Activated CD8-positive, alpha-beta memory T cell treated with anti-CD3 and anti-CD28 coated beads, Interleukin-2, amount 50 U/mL, for 48 hours (primary cell): ENCODE data around the gene AHCYL2.
"Not testable (repeated sequence)": the region's sequence is repeated elsewhere in the genome, so short reads cannot be mapped to it uniquely, and the experiment has no call there.

Source experiments
- DNase-seq: peaks from one replicate; pipeline ENCODE4 v3.0.0-alpha.2; 2020

Gene AHCYL2

DNA sequence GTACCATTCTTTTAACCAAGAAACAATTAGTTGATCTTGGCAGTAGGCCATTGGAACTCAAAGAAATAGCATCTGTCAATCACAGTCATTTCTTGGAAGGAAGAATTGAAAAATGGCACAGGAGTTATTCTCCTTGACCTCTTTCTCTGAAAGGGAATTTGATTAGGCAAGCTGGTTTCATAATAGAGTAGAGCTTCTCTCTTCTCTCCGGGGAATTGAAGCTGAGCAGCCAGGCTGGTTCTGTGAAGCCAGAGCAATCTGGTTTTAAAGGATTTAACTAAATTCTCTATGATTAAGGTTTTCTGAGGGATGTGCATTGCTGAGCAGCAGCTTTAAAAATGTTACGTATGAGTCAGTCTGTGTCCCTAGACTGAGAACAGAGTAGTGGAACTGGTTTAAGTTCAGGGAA lies 70.2 kb downstream of the AHCYL2 start:
- DNase-seq, result no peak

GRCh38 chr7:129298268-129298893 lies 73.6 kb downstream of the AHCYL2 start:
- DNase-seq, result peak; percentile 58

DNA sequence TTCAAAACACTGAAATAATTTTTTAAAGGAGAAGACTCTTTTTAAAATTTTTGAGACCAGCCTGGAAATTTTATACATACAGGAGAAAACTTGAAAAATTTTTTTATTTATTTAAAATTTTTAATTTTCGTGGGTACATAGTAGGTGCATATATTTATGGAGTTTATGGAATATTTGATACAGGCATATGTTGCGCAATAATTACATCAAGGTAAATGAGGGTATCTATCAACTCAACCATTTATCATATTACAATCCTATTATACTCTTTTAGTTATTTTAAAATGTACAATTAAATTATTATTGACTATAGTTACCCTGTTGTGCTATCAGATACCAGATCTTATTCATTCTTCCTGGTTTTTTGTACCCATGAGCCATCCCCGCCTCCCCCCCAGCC lies 75.1 kb downstream of the AHCYL2 start:
- DNase-seq, result no peak

DNA sequence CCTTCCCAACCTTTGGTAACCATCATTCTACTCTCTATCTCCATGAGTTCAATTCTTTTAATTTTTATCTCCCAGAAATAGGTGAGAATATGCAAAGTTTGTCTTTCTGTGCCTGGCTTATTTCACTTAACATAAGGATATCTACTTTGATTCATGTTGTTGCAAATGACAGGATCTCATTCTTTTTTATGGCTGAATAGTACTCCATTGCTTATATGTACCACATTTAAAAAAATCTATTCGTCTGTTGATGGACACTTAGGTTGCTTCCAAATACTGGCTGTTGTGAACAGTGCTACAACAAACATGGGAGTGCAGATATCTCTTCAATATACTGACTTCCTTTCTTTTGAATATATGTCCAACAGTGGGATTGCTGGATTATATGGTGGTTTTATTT lies 75.5 kb downstream of the AHCYL2 start:
- DNase-seq, result not testable (repeated sequence)

GRCh38 chr7:129307592-129307991 lies 82.8 kb downstream of the AHCYL2 start:
- no peak for DNase-seq

GRCh38 chr7:129308047-129308446 lies 83.2 kb downstream of the AHCYL2 start:
- no peak for DNase-seq

- DNase-seq, result no peak
Measured at GRCh38 chr7:129311429-129311828, 86.6 kb downstream of the AHCYL2 start.

- no peak for DNase-seq
Measured at GRCh38 chr7:129313282-129313681, 88.5 kb downstream of the AHCYL2 start.

- no peak for DNase-seq
Measured at GRCh38 chr7:129315960-129316359, 91.1 kb downstream of the AHCYL2 start.

- DNase-seq, result no peak
Measured at GRCh38 chr7:129317450-129317849, 92.6 kb downstream of the AHCYL2 start.

DNA sequence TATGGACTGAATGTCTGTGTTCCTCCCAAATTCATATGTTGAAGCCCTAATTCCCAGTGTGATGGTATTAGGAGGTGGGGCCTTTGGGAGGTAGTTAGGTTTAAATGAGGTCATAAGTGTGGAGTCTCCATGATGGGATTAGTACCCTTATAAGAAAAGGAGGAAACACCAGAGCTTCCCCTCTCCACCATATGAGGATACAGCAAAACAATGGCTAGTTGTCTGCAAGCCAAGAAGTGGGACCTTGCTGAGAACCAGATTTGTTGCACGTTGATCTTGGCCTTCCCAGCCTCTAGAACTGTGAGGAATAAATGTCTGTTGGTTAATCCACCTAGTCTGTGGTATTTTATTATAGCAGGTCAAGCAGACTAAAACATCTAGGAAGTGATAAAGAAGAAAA lies 102.2 kb downstream of the AHCYL2 start:
- DNase-seq, result no peak

DNA sequence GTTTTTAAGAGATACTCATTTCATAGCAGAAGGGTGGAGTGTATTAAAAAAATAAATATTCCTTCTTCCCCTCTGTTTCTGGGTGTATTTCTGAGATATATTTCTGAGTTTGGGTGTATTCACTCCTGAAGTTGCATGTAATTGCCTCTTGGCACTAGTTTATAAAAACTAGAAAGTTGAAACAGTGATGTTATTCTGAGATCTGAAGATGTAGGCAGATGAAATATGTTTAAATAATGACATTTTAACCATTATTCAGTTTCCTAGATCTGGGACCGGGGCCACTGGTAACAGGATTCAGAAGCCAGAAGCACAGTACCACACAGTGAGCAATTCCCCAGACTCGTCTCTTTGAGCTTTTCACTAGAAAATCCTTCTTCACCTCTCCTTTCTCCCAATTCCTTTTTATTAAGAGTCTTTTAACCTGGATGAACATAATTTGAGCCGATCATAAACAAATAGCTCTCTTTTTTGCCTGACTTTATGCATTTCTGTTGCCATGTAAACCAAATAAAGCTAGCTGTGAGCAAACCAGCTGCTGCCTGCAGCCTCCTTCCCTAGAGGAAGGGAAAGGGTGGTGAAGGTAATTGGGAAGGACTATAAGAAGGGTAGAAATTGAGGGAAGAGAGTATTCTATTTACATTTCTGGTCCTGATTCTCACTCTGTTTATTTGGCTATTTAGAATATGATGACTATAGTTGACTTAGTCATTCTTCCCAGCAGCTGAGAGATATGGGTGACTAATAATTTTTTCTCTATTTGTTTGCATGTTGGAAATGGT lies 107.6 kb downstream of the AHCYL2 start:
- no peak for DNase-seq

DNA sequence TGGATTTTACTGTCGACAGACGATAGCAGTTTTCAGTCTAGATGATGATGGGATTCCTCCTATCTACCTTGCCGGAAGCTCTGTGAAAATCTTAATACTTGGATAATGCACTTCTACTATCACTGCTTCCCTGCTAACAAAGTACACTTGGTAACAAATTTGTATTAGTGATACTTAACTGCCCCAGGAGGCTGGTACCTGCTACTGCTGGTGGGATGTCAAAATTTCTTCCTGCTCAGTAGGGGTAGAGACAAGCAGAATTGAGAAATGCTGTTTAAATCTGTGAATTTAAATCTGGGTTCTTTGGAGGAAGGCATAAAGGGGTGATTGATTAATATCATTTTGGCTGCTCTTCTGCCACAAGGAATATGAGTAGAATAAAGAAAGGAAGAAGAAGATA lies 109.6 kb downstream of the AHCYL2 start:
- DNase-seq, result no peak

- no peak for DNase-seq
Measured at GRCh38 chr7:129338450-129338849, 113.6 kb downstream of the AHCYL2 start.

- DNase-seq, result no peak
Measured at GRCh38 chr7:129341212-129341611, 116.4 kb downstream of the AHCYL2 start.

- no peak for DNase-seq
Measured at GRCh38 chr7:129341816-129342806, 117.3 kb downstream of the AHCYL2 start.

GRCh38 chr7:129343099-129343700 lies 118.4 kb downstream of the AHCYL2 start:
- no peak for DNase-seq

DNA sequence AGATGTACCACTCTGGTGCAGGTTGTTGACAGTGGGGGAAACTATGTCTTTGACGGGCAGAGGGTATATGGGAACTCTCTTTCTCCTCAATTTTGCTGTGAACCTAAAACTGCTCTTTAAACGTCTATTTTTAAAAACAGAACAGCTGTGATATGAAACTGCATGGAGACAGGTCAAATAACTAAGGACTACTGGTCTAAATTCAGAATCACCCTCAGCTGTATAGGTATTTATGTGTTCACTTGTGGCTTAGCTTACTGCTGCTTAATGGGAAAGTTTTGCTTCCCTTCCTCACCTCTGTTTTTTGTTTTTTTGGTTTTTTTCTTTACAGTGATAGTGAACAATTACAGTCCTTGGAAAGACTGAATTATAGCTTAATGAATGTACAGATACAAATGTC lies 122.5 kb downstream of the AHCYL2 start:
- no peak for DNase-seq

DNA sequence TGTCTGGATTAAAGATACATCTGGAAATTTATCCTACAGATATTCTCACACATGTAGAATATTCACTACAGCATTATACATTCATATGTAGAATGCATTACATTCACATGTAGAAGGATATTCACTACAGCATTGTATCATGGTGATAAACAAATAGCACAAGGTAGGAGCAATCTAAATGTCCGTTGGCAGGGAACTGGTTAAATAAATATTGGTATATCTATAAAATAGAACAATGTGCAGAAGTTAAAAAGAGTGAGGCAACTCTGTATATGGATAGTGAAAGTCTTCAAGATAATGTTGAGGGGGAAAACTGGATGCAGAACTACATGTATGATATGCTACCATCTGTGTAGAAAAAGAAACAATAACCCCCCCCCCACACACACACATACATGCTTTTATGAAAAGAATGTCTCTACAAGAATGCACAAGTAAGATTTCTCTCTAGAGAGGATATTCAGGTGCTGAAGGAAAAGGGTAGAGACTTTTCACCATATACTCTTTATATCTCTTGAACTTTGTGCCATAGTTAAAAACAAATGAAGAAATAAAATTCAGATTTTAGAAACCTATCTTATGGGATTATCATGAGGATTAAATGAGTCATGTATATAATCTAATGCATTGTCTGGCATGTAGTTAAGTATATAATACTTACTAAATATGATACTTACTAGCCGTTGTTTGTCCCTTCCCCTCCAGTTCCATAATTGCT lies 123.4 kb downstream of the AHCYL2 start:
- no peak for DNase-seq

DNA sequence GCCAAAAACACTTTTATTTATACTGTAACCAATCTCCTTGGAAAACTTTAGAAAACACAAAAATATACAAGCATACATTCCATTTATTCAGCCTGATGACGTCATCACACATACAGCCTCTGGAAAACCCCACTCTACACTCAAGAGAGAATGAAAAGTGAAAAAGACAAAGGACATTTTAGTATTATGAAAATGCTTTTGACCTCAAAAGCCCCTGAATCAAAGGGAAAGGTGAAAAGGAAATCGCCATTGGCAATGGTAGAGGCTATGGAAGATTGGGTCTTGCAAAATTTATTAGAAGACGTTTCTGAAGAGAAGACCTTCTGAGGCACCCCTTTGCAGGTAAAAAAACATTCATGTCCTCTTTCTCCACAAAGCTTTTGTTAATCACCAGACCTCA lies 126.5 kb downstream of the AHCYL2 start:
- DNase-seq, result no peak

DNA sequence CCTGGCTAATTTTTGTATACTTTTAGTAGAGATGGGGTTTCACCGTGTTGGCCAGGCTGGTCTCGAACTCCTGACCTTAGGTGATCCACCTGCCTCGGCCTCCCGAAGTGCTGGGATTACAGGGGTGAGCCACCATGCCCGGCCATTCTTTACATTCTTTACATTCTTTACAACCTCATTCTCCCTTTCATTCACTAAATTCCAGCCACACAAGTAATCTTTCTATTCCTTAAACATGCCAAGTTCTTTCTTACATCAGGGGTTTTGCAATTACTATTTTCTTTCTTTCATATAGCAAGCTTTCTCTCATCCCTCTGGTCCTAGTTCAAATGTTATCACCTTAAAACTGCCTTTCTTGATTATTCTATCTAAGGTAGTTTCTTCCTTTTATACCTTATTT lies 128.3 kb downstream of the AHCYL2 start:
- DNase-seq, result not testable (repeated sequence)

DNA sequence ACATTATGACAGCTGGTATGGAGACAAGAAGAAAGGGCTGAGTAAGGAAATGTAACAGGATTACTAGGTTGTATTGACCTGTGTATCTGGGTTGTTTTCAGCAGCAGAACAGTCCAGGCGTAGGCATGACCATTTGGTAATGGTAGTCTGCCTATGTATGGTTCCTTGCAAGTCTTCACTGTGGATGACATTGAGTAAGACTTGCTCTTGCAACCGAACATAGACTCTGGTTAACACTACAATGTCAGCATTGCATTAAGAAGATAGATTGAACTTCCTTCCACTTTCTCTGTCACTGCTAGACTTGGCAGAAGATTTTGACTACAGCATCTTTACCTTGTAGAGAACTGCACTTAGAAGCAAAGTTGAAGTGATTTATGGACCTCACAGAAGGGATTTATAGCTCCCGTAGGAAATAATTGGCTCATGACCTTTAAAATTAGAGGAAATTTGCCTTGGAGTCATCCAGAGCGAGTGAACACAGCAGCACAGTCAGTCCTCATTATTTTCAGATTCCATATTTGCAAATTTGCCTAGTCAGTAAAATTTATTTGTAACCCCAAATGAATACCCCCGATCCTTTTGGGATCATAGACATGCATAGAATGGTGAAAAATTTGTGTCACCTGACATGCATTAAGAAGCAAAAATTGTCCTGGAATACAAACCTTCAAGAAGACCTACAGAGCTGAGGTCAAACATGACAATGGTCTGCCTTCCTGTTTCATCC lies 129.8 kb downstream of the AHCYL2 start:
- no peak for DNase-seq
